ENCODE data around the gene RRP8.

RRP8 gene

GRCh38 chr11:6568191-6568918 lies 35.1 kb downstream of the RRP8 start:
- H3K36me3 ChIP-seq (ENCODE audit: control insufficient read depth in 1 of 2, insufficient read depth in 2 of 2, low read length in 2 of 2): peaks cover 0 to 4% of the 10 kb centered on the region in 2 donors
- H3K4me1 ChIP-seq (ENCODE audit: control insufficient read depth in 1 of 2, insufficient read depth in 2 of 2, low read length in 2 of 2): peaks cover 0 to 5% of the 10 kb centered on the region in 2 donors
- no peak overlapping the region for H3K27ac ChIP-seq (ENCODE audit: low read depth, low read length)
- H3K27me3 ChIP-seq (ENCODE audit: control insufficient read depth in 1 of 2, insufficient read depth in 2 of 2, low read length in 2 of 2): no peaks in the 10 kb centered on the region
- no peak overlapping the region for H3K9ac ChIP-seq (ENCODE audit: low read depth in 1 of 2, low read length in 2 of 2)
- H3K4me3 ChIP-seq (ENCODE audit: low read depth in 1 of 2, low read length in 2 of 2): no peak overlapping the region
- H3K9me3 ChIP-seq (ENCODE audit: control insufficient read depth in 1 of 2, low read length in 2 of 2): no peaks in the 10 kb centered on the region

DNA sequence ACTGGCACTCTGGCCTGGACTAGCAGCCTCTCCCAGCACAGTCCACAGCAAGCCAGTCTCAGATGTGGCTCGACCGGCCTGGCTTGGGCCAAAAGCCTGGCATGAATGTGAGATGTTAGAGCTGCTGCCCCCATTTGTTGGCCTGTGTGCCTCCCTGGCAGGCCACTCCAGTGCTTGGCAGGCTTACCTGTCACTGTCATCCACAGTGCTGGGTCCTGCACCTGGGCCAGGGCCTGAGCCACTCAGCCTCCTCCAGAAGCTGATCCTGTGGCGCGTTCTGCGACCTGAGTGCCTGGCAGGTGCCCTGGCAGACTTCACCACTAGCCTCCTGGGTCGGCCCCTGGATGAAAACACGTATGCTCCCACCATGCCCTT lies 36.1 kb downstream of the RRP8 start:
- H3K36me3 ChIP-seq (ENCODE audit: control insufficient read depth in 1 of 2, insufficient read depth in 2 of 2, low read length in 2 of 2): peaks cover 0 to 4% of the 10 kb centered on the region in 2 donors
- no peak overlapping the region for H3K9ac ChIP-seq (ENCODE audit: low read depth in 1 of 2, low read length in 2 of 2)
- peaks cover 0 to 5% of the 10 kb centered on the region in 2 donors for H3K4me1 ChIP-seq (ENCODE audit: control insufficient read depth in 1 of 2, insufficient read depth in 2 of 2, low read length in 2 of 2)
- no peaks in the 10 kb centered on the region for H3K27me3 ChIP-seq (ENCODE audit: control insufficient read depth in 1 of 2, insufficient read depth in 2 of 2, low read length in 2 of 2)
- no peak overlapping the region for H3K4me3 ChIP-seq (ENCODE audit: low read depth in 1 of 2, low read length in 2 of 2)
- H3K9me3 ChIP-seq (ENCODE audit: control insufficient read depth in 1 of 2, low read length in 2 of 2): no peaks in the 10 kb centered on the region
- H3K27ac ChIP-seq (ENCODE audit: low read depth, low read length): no peak overlapping the region

GRCh38 chr11:6566704-6567370 lies 36.6 kb downstream of the RRP8 start:
- no peaks in the 10 kb centered on the region for H3K27me3 ChIP-seq (ENCODE audit: control insufficient read depth in 1 of 2, insufficient read depth in 2 of 2, low read length in 2 of 2)
- no peak overlapping the region for H3K27ac ChIP-seq (ENCODE audit: low read depth, low read length)
- no peak overlapping the region for H3K9ac ChIP-seq (ENCODE audit: low read depth in 1 of 2, low read length in 2 of 2)
- peaks cover 0 to 4% of the 10 kb centered on the region in 2 donors for H3K36me3 ChIP-seq (ENCODE audit: control insufficient read depth in 1 of 2, insufficient read depth in 2 of 2, low read length in 2 of 2)
- H3K9me3 ChIP-seq (ENCODE audit: control insufficient read depth in 1 of 2, low read length in 2 of 2): no peaks in the 10 kb centered on the region
- H3K4me1 ChIP-seq (ENCODE audit: control insufficient read depth in 1 of 2, insufficient read depth in 2 of 2, low read length in 2 of 2): peaks cover 0 to 5% of the 10 kb centered on the region in 2 donors
- no peak overlapping the region for H3K4me3 ChIP-seq (ENCODE audit: low read depth in 1 of 2, low read length in 2 of 2)

GRCh38 chr11:6565988-6566703 lies 37.3 kb downstream of the RRP8 start:
- Histone ChIP-seq H3K9ac (ENCODE audit: low read depth in 1 of 2, low read length in 2 of 2) (no peak overlapping the region), H3K4me3 (ENCODE audit: low read depth in 1 of 2, low read length in 2 of 2) (no peak overlapping the region), H3K4me1 (ENCODE audit: control insufficient read depth in 1 of 2, insufficient read depth in 2 of 2, low read length in 2 of 2) (peaks cover 0 to 5% of the 10 kb centered on the region in 2 donors), H3K9me3 (ENCODE audit: control insufficient read depth in 1 of 2, low read length in 2 of 2) (no peaks in the 10 kb centered on the region), H3K27me3 (ENCODE audit: control insufficient read depth in 1 of 2, insufficient read depth in 2 of 2, low read length in 2 of 2) (no peaks in the 10 kb centered on the region), H3K36me3 (ENCODE audit: control insufficient read depth in 1 of 2, insufficient read depth in 2 of 2, low read length in 2 of 2) (peaks cover 0 to 4% of the 10 kb centered on the region in 2 donors), H3K27ac (ENCODE audit: low read depth, low read length) (no peak overlapping the region)

- H3K4me1 ChIP-seq (ENCODE audit: control insufficient read depth in 1 of 2, insufficient read depth in 2 of 2, low read length in 2 of 2): peaks cover 0 to 5% of the 10 kb centered on the region in 2 donors
- H3K9ac ChIP-seq (ENCODE audit: low read depth in 1 of 2, low read length in 2 of 2): no peak overlapping the region
- no peaks in the 10 kb centered on the region for H3K9me3 ChIP-seq (ENCODE audit: control insufficient read depth in 1 of 2, low read length in 2 of 2)
- H3K27ac ChIP-seq (ENCODE audit: low read depth, low read length): no peak overlapping the region
- no peaks in the 10 kb centered on the region for H3K27me3 ChIP-seq (ENCODE audit: control insufficient read depth in 1 of 2, insufficient read depth in 2 of 2, low read length in 2 of 2)
- H3K36me3 ChIP-seq (ENCODE audit: control insufficient read depth in 1 of 2, insufficient read depth in 2 of 2, low read length in 2 of 2): peaks cover 0 to 4% of the 10 kb centered on the region in 2 donors
- no peak overlapping the region for H3K4me3 ChIP-seq (ENCODE audit: low read depth in 1 of 2, low read length in 2 of 2)
Measured at GRCh38 chr11:6565325-6565724, 38.1 kb downstream of the RRP8 start.

DNA sequence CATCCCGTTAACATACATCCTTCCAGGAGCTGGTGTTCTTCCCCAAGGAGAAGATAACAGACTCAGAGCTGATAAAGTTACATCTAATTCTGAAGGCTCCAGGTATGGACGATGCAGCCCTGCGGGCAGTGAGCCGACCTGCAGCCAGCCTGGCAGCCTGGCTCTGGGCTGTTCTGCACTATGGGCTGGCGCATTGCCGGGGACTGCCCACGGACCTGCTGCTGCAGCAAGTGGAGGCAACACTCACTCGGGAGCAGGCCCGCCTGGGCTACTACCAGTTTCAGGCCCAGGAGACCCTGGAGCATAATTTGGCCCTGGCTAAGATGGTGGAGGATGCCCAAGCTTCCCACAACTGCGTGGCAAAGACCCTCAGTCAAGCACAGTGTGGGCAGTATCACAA lies 39.7 kb downstream of the RRP8 start:
- H3K27ac ChIP-seq (ENCODE audit: low read depth, low read length): no peak overlapping the region
- peaks cover 0 to 4% of the 10 kb centered on the region in 2 donors for H3K4me1 ChIP-seq (ENCODE audit: control insufficient read depth in 1 of 2, insufficient read depth in 2 of 2, low read length in 2 of 2)
- H3K9ac ChIP-seq (ENCODE audit: low read depth in 1 of 2, low read length in 2 of 2): no peak overlapping the region
- no peaks in the 10 kb centered on the region for H3K9me3 ChIP-seq (ENCODE audit: control insufficient read depth in 1 of 2, low read length in 2 of 2)
- no peaks in the 10 kb centered on the region for H3K27me3 ChIP-seq (ENCODE audit: control insufficient read depth in 1 of 2, insufficient read depth in 2 of 2, low read length in 2 of 2)
- no peak overlapping the region for H3K4me3 ChIP-seq (ENCODE audit: low read depth in 1 of 2, low read length in 2 of 2)
- H3K36me3 ChIP-seq (ENCODE audit: control insufficient read depth in 1 of 2, insufficient read depth in 2 of 2, low read length in 2 of 2): peaks cover 0 to 4% of the 10 kb centered on the region in 2 donors

GRCh38 chr11:6563121-6563619 lies 40.2 kb downstream of the RRP8 start:
- Histone ChIP-seq H3K27ac (ENCODE audit: low read depth, low read length) (no peak overlapping the region), H3K27me3 (ENCODE audit: control insufficient read depth in 1 of 2, insufficient read depth in 2 of 2, low read length in 2 of 2) (no peaks in the 10 kb centered on the region), H3K4me1 (ENCODE audit: control insufficient read depth in 1 of 2, insufficient read depth in 2 of 2, low read length in 2 of 2) (no peaks in the 10 kb centered on the region), H3K36me3 (ENCODE audit: control insufficient read depth in 1 of 2, insufficient read depth in 2 of 2, low read length in 2 of 2) (peaks cover 0 to 4% of the 10 kb centered on the region in 2 donors), H3K9ac (ENCODE audit: low read depth in 1 of 2, low read length in 2 of 2) (no peak overlapping the region), H3K9me3 (ENCODE audit: control insufficient read depth in 1 of 2, low read length in 2 of 2) (no peaks in the 10 kb centered on the region), H3K4me3 (ENCODE audit: low read depth in 1 of 2, low read length in 2 of 2) (no peak overlapping the region)

DNA sequence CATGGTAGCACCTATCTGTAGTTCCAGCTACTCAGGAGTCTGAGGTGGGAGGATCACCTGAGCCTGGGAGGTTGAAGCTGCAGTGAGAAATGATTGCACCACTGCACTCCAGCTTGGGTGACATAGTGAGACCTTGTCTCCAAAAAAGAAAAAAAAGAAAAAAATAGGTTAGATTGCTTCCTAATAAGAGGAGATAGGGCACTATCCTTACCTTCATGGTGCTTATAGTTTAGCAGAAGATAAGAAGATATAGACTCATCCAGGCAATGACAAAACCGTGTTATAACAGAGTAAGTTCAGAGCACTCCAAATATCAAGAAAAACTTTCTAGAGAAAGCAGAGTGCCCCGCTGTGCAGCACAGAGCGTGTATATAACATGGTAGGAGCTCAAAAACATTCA lies 42.1 kb downstream of the RRP8 start:
- Histone ChIP-seq H3K4me3 (ENCODE audit: low read depth in 1 of 2, low read length in 2 of 2) (no peak overlapping the region), H3K4me1 (ENCODE audit: control insufficient read depth in 1 of 2, insufficient read depth in 2 of 2, low read length in 2 of 2) (peaks cover 0 to 2% of the 10 kb centered on the region in 2 donors), H3K27ac (ENCODE audit: low read depth, low read length) (no peak overlapping the region), H3K9ac (ENCODE audit: low read depth in 1 of 2, low read length in 2 of 2) (no peak overlapping the region), H3K27me3 (ENCODE audit: control insufficient read depth in 1 of 2, insufficient read depth in 2 of 2, low read length in 2 of 2) (no peaks in the 10 kb centered on the region), H3K9me3 (ENCODE audit: control insufficient read depth in 1 of 2, low read length in 2 of 2) (no peaks in the 10 kb centered on the region), H3K36me3 (ENCODE audit: control insufficient read depth in 1 of 2, insufficient read depth in 2 of 2, low read length in 2 of 2) (peaks cover 0 to 4% of the 10 kb centered on the region in 2 donors)

GRCh38 chr11:6559369-6559768 lies 44.0 kb downstream of the RRP8 start:
- no peaks in the 10 kb centered on the region for H3K9me3 ChIP-seq (ENCODE audit: control insufficient read depth in 1 of 2, low read length in 2 of 2)
- H3K9ac ChIP-seq (ENCODE audit: low read depth in 1 of 2, low read length in 2 of 2): no peak overlapping the region
- H3K36me3 ChIP-seq (ENCODE audit: control insufficient read depth in 1 of 2, insufficient read depth in 2 of 2, low read length in 2 of 2): peaks cover 0 to 4% of the 10 kb centered on the region in 2 donors
- peaks cover 0 to 3% of the 10 kb centered on the region in 2 donors for H3K4me1 ChIP-seq (ENCODE audit: control insufficient read depth in 1 of 2, insufficient read depth in 2 of 2, low read length in 2 of 2)
- no peak overlapping the region for H3K27ac ChIP-seq (ENCODE audit: low read depth, low read length)
- H3K4me3 ChIP-seq (ENCODE audit: low read depth in 1 of 2, low read length in 2 of 2): no peak overlapping the region
- H3K27me3 ChIP-seq (ENCODE audit: control insufficient read depth in 1 of 2, insufficient read depth in 2 of 2, low read length in 2 of 2): no peaks in the 10 kb centered on the region
